ENCODE results near the gene NOPCHAP1.

NOPCHAP1 gene

DNA sequence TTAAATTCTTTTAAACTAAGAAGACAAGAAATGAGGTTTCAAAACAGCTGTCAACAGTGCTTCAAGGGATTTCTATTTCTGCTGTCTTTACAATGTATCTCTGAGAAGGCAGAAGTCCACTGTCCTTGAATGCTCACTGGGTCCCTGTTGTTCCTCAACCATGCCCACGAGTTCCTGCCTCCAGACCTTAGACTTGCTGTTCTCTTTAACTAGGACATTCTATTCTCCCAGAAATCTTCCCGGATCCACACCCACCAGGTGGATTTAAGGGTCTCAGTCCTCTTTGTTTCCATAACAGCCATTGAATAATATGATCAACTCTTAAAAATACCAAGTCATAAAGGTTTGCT is 21.3 kb upstream of the NOPCHAP1 start:
- no peak for DNase-seq (ENCODE audit: low spot score)
- Histone ChIP-seq H3K4me3 (no peak overlapping the region), H3K27ac (no peak overlapping the region)
- TF ChIP-seq, protein P1, sequence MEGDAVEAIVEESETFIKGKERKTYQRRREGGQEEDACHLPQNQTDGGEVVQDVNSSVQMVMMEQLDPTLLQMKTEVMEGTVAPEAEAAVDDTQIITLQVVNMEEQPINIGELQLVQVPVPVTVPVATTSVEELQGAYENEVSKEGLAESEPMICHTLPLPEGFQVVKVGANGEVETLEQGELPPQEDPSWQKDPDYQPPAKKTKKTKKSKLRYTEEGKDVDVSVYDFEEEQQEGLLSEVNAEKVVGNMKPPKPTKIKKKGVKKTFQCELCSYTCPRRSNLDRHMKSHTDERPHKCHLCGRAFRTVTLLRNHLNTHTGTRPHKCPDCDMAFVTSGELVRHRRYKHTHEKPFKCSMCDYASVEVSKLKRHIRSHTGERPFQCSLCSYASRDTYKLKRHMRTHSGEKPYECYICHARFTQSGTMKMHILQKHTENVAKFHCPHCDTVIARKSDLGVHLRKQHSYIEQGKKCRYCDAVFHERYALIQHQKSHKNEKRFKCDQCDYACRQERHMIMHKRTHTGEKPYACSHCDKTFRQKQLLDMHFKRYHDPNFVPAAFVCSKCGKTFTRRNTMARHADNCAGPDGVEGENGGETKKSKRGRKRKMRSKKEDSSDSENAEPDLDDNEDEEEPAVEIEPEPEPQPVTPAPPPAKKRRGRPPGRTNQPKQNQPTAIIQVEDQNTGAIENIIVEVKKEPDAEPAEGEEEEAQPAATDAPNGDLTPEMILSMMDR (IDR thresholded peaks at IDR 0.05) = no peak

DNA sequence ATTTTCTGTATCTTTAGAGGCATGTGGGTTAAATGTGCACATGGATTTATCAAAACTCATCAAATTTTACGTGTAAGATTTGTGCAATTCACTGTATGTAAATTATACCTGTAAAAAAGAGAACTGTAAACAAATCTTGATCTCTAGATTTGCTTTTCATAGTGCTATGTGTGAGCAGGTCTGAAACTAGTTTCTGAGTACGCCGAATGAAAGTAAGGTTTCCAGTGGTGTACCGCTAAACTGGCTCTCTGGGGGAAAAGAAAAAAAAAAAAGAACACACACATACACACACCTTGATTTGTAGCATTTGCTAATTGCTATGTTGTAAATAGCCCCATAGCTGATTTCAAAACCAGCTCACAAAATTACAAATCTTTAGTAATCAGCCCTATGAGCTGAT is 19.4 kb upstream of the NOPCHAP1 start:
- TF ChIP-seq, protein P1 (IDR thresholded peaks at IDR 0.05) = no peak
- no peak overlapping the region for H3K27ac ChIP-seq
- no peak for DNase-seq (ENCODE audit: low spot score)
- H3K4me3 ChIP-seq = no peak overlapping the region

DNA sequence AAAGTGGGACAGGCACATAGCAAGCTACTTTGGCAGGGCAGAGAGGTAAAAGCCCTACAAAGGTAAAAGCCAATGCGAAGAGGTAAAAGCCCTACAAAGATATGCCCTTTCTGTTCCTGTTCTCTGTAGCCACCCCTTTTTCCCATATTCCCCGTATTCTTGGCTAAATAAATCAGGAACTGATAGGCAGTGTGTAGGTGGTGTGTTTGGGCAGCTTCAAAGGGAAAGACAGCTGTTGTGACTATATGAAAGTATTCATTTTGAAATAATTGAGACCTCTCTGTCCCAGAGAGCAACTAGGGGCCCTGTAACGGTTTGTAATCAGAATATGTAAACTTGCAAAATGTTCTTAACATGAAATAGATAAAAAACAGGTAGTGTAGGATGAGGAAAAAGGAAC is 16.8 kb upstream of the NOPCHAP1 start:
- TF ChIP-seq, protein P1 (IDR thresholded peaks at IDR 0.05) = no peak
- no peak overlapping the region for H3K27ac ChIP-seq
- no peak for DNase-seq (ENCODE audit: low spot score)
- no peak overlapping the region for H3K4me3 ChIP-seq

DNA sequence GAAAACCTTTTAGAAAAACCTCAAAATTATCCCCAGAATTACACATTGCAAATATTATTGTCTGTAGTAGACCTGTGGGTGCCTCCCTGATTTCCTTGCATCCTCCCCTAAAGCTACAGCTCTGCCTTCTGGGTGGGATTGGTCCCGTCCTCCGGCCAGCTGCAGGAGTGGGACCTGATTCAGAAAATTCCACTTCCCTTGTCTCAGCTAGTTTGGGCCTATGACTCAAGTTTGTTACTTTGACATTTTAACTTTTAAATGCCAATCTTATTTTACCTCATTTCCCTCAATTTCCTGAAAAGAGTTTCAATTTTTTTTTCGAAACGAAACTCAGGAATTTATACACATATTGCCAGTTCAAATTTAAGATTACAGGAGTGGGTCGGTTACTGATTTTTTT is 14.8 kb upstream of the NOPCHAP1 start:
- no peak for DNase-seq (ENCODE audit: low spot score)
- TF ChIP-seq, protein P1 (IDR thresholded peaks at IDR 0.05) = no peak
- Histone ChIP-seq H3K27ac (no peak overlapping the region), H3K4me3 (no peak overlapping the region)

DNA sequence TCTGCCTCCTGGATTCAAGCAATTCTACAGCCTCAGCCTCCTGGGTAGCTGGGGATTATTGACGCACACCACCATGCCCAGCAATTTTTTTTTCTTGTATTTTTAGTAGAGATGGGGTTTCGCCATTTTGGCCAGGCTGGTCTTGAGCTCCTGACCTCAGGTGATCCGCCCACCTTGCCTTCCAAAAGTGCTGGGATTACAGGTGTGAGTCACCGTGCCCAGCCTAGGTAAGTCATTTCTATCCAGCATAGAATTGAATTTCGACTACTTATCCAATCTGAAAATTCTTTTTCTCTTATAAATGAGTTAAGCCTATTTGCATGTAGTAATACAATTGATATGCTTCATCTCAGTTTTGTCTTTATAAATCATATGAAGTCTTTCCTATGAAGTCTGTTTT is 12.9 kb upstream of the NOPCHAP1 start:
- no peak for DNase-seq (ENCODE audit: low spot score)
- TF ChIP-seq, protein P1 (IDR thresholded peaks at IDR 0.05) = no peak
- H3K4me3 ChIP-seq = no peak overlapping the region

DNA sequence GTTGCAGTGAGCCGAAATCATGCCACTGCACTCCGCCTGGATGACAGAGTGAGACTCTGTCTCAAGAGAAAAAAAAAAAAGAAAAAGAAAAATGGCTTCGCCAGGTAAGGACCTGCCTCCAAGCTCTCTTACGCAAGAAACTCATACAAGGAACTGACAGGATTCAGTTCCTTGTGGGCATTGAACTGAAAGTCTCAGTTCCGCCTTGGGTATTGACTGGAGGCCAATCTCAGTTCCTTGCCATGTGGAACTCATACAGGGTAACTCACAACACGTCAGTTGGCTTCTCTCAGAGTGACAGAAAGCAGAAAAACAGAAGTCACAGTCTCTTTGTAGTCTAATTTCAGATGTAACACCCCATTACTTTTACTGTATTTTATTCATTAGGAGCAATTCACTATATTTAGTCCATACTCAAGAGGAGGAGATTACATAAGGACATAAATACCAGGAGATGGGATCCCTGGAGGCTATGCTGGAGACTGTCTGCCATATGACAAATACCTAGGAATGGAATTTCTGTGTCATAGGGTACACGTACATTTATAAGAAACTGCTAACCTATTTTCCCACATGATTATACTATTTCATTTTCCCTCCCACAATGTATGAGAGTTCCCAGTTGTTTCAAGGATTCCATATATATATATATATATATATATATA is 11.4 kb upstream of the NOPCHAP1 start:
- TF ChIP-seq, protein P1 (IDR thresholded peaks at IDR 0.05) = no peak
- Histone ChIP-seq H3K4me3 (no peak overlapping the region), H3K27ac (no peak overlapping the region)
- no peak for DNase-seq (ENCODE audit: low spot score)

More for the DNA sequence above, 12.9 kb upstream of the NOPCHAP1 start:
- H3K27ac ChIP-seq = no peak overlapping the region

DNA sequence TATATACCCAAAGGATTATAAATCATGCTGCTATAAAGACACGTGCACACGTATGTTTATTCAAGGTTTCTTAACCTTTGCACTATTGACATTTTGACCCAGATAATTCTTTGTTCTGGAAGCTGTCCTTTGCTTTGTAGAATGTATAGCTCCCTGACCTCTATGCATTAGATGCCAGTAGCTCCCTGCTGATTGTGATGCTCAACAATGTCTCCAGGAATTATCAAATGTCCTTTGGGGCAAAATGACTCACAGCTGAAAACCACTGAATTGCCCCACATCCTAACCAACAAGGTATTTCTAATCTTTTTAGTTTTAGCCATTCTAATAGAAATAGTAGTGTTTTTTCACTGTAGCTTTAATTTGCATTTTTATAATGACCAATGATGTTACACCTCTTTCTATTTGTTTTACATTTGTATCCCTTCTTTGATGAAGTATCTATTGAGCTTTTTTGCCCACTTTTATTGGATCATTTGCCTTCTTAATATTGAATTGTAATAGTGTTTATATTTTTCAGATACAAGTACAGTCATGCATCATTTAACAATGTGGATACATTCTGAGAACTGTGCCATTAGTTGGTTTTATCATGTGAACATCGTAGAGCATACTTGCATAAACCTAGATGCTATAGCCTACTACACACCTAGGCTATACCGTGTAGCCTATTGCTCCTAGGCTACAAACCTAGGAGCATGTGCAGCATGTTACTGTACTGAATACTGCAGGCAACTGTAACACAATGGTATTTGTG is 10.4 kb upstream of the NOPCHAP1 start:
- Histone ChIP-seq H3K4me3 (no peak overlapping the region), H3K27ac (no peak overlapping the region)
- no peak for DNase-seq (ENCODE audit: low spot score)
- TF ChIP-seq, protein P1 (IDR thresholded peaks at IDR 0.05) = no peak

Data from coronary artery (tissue), 2 donors.